ENCODE results near the gene IFIT1B. TPM values are rescaled to one million over a fixed set of nuclear protein-coding genes. Genes with fewer than 3 reads are reported as not detected.

Gene IFIT1B
- total RNA-seq, 1 donor from 2014 or later: not detected

DNA sequence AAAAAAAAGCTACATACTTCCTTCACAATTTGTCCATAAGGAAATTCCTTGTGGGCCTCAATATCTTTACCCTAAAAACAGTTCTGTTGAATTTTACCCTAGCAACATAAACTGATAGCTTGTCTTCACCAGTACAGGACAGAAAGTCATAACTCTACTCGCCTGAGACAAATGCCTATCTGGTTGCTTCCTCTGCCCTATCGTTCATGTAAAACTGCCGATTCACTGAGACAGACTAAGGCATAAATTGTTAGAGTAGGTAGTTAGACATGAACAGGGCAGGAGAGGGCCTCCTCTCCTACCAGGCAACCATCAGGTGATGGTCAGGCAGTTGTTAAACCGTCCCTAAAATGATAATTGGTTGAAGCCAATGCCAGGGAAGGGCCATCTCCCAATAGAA is 25.1 kb upstream of the IFIT1B start:
- peaks cover 27% of the 10 kb centered on the region for H3K4me1 Mint-ChIP-seq (ENCODE audit: low read depth)
- H3K9me3 Mint-ChIP-seq: peaks cover 3% of the 10 kb centered on the region
- H3K36me3 Mint-ChIP-seq (ENCODE audit: low read depth): no peaks in the 10 kb centered on the region
- H3K27ac Mint-ChIP-seq: no peak overlapping the region
- peaks cover 49% of the 10 kb centered on the region for H3K27me3 Mint-ChIP-seq (ENCODE audit: insufficient read depth)
- DNase-seq (ENCODE audit: low spot score): no peak
- intact Hi-C loops (cut with micrococcal nuclease): no loop called here
- H3K4me3 Mint-ChIP-seq: no peak overlapping the region

GRCh38 chr10:89355394-89355931 is 22.4 kb upstream of the IFIT1B start:
- no peak for DNase-seq (ENCODE audit: low spot score)

GRCh38 chr10:89357096-89357495 is 20.8 kb upstream of the IFIT1B start:
- no peak for DNase-seq (ENCODE audit: low spot score)
- peaks cover 5% of the 10 kb centered on the region for H3K4me1 Mint-ChIP-seq (ENCODE audit: low read depth)
- H3K36me3 Mint-ChIP-seq (ENCODE audit: low read depth): no peaks in the 10 kb centered on the region
- H3K9me3 Mint-ChIP-seq: peaks cover 3% of the 10 kb centered on the region
- no peak overlapping the region for H3K27ac Mint-ChIP-seq
- no peak overlapping the region for H3K4me3 Mint-ChIP-seq
- H3K27me3 Mint-ChIP-seq (ENCODE audit: insufficient read depth): peaks cover 46% of the 10 kb centered on the region
- intact Hi-C loops (cut with micrococcal nuclease): no loop called here

More at GRCh38 chr10:89355394-89355931, 22.4 kb upstream of the IFIT1B start:
- H3K36me3 Mint-ChIP-seq (ENCODE audit: low read depth): no peaks in the 10 kb centered on the region
- H3K9me3 Mint-ChIP-seq: peaks cover 3% of the 10 kb centered on the region
- H3K4me3 Mint-ChIP-seq: no peak overlapping the region
- H3K4me1 Mint-ChIP-seq (ENCODE audit: low read depth): peaks cover 21% of the 10 kb centered on the region
- H3K27me3 Mint-ChIP-seq (ENCODE audit: insufficient read depth): peaks cover 45% of the 10 kb centered on the region
- intact Hi-C loops (cut with micrococcal nuclease): no loop called here
- no peak overlapping the region for H3K27ac Mint-ChIP-seq

DNA sequence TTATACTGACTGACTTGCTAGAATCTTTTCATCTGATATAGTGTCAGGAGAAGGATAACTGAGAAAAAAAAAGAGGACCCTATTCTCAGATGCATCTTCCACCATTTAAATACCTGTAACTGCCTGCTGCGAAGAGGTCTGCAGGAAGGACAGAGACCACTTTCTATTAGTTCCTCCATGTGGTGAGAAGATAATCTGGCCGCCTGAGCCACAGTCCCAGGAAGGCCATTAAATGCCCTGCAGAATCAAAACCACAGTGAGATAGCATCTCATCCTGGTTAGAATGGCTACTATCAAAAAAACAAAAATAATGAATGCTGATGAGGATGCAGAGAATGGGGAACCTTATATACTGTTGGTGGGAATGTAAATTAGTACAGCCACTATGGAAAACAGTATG is 19.9 kb upstream of the IFIT1B start:
- intact Hi-C loops (cut with micrococcal nuclease): no loop called here
- Mint-ChIP-seq H3K27ac (no peak overlapping the region), H3K27me3 (ENCODE audit: insufficient read depth) (peaks cover 43% of the 10 kb centered on the region), H3K4me1 (ENCODE audit: low read depth) (no peaks in the 10 kb centered on the region), H3K4me3 (no peak overlapping the region), H3K9me3 (peaks cover 3% of the 10 kb centered on the region), H3K36me3 (ENCODE audit: low read depth) (no peaks in the 10 kb centered on the region)
- no peak for DNase-seq (ENCODE audit: low spot score)

GRCh38 chr10:89360157-89360556 is 17.7 kb upstream of the IFIT1B start:
- Mint-ChIP-seq H3K27me3 (ENCODE audit: insufficient read depth) (peaks cover 34% of the 10 kb centered on the region), H3K36me3 (ENCODE audit: low read depth) (no peaks in the 10 kb centered on the region), H3K4me1 (ENCODE audit: low read depth) (no peaks in the 10 kb centered on the region), H3K27ac (no peak overlapping the region), H3K4me3 (no peak overlapping the region), H3K9me3 (no peaks in the 10 kb centered on the region)
- DNase-seq (ENCODE audit: low spot score): no peak
- intact Hi-C loops (cut with micrococcal nuclease): no loop called here

GRCh38 chr10:89362929-89363328 is 14.9 kb upstream of the IFIT1B start:
- H3K9me3 Mint-ChIP-seq: no peaks in the 10 kb centered on the region
- peaks cover 34% of the 10 kb centered on the region for H3K27me3 Mint-ChIP-seq (ENCODE audit: insufficient read depth)
- no peaks in the 10 kb centered on the region for H3K36me3 Mint-ChIP-seq (ENCODE audit: low read depth)
- H3K4me3 Mint-ChIP-seq: no peak overlapping the region
- DNase-seq (ENCODE audit: low spot score): no peak
- intact Hi-C loops (cut with micrococcal nuclease): no loop called here
- H3K27ac Mint-ChIP-seq: no peak overlapping the region
- peaks cover 5% of the 10 kb centered on the region for H3K4me1 Mint-ChIP-seq (ENCODE audit: low read depth)

- Mint-ChIP-seq H3K4me3 (no peak overlapping the region), H3K36me3 (ENCODE audit: low read depth) (no peaks in the 10 kb centered on the region), H3K9me3 (no peaks in the 10 kb centered on the region), H3K27ac (no peak overlapping the region), H3K4me1 (ENCODE audit: low read depth) (peaks cover 5% of the 10 kb centered on the region), H3K27me3 (ENCODE audit: insufficient read depth) (peaks cover 29% of the 10 kb centered on the region)
- intact Hi-C loops (cut with micrococcal nuclease): no loop called here
- no peak for DNase-seq (ENCODE audit: low spot score)
These were observed 14.0 kb upstream of the IFIT1B start for GRCh38 chr10:89363729-89364442.

DNA sequence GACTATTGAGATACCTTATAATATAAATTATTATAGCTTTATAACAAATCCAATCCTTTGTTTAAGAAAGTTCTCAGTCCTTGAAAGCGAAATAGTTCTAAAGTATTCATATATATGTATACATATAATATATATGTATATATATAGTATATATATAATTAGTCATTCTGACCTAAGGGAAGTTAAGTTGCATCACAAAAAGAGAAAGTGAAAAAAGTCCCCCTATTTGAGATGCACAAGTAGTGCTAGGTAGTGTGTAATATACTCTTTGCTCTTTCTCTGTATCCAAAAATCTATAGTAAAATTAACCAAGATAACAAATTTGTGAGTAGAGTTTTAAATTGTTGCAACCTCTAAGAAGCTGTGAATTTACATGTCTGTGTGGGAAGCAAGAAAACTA is 13.3 kb upstream of the IFIT1B start:
- intact Hi-C loops (cut with micrococcal nuclease): no loop called here

GRCh38 chr10:89367529-89367928 is 10.3 kb upstream of the IFIT1B start:
- Mint-ChIP-seq H3K4me1 (ENCODE audit: low read depth) (peaks cover 5% of the 10 kb centered on the region), H3K36me3 (ENCODE audit: low read depth) (no peaks in the 10 kb centered on the region), H3K27ac (no peak overlapping the region), H3K27me3 (ENCODE audit: insufficient read depth) (peaks cover 24% of the 10 kb centered on the region), H3K4me3 (no peak overlapping the region), H3K9me3 (no peaks in the 10 kb centered on the region)
- no peak for DNase-seq (ENCODE audit: low spot score)
- intact Hi-C loops (cut with micrococcal nuclease): loop anchor here (1.0 kb wide), 1 partner anchor 74 kb away; no protein-coding TSS in a partner anchor

More for the DNA sequence above, 13.3 kb upstream of the IFIT1B start:
- Mint-ChIP-seq H3K4me1 (ENCODE audit: low read depth) (peaks cover 5% of the 10 kb centered on the region), H3K9me3 (no peaks in the 10 kb centered on the region), H3K27ac (no peak overlapping the region), H3K27me3 (ENCODE audit: insufficient read depth) (peaks cover 30% of the 10 kb centered on the region), H3K36me3 (ENCODE audit: low read depth) (no peaks in the 10 kb centered on the region), H3K4me3 (no peak overlapping the region)
- DNase-seq (ENCODE audit: low spot score): no peak

DNA sequence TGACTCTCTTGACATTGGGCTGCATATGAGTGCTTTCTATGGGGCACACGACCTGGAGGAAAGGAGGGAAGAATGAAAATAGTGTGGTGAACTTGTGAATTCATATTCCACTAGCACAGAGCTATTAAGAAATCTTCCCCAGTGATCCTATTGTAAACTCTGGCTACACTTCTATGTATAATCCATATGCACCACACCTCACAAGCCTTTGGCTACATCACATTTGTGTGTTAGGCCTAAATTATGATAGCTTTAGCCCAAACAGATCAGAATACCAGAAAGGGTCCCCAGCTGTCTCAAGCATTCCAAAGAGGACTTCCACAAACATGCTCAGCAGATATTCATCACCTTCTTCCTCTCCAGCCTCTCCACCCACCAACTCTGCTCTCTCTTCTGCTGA is 9.7 kb upstream of the IFIT1B start:
- no peak for DNase-seq (ENCODE audit: low spot score)
- intact Hi-C loops (cut with micrococcal nuclease): no loop called here
- Mint-ChIP-seq H3K4me3 (no peak overlapping the region), H3K9me3 (no peaks in the 10 kb centered on the region), H3K27ac (no peak overlapping the region), H3K36me3 (ENCODE audit: low read depth) (no peaks in the 10 kb centered on the region), H3K27me3 (ENCODE audit: insufficient read depth) (peaks cover 30% of the 10 kb centered on the region), H3K4me1 (ENCODE audit: low read depth) (peaks cover 5% of the 10 kb centered on the region)

DNA sequence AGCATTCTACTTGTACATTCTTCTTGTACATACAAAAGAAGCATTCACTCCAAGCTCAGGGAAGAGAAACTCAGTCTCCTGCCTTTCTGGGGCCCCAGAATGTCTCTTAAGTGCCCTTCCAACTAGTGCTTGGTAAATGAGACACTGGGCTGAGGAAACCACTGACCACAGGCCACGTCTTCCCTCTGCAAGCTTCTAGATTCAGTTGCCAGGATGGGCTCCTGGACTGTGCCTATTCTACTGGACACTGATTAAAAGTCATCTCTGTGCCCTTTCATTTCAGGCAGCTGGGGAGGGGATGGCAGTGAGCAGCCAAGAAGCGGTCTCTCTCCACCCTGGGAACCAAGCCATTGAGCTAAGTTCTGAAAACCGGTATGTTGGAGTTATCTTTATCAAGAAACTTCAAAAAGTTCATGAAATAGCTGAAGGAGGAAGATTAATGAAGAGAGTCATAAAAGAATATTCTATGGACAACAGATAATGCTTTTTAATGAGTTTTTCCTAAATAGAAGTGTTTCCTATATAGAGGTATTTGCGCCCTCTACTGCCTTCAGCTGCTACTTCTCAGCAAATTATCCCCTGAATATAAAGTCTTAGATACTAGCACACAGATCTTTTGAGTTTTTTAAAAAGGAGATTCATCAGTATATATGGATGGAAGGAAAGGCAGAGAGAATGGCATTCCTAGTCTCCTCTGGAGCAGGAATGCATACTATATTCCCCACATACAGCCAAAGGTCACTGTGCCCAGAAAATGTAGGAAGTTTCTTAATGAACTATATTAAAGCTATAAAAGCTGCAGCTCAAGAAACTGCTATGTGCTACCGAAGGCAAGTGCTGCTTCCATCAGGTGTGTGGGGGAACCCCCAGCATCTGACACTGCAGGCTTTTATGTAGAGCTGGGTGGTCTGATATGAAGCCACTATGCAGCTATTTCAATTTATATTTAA is 8.4 kb upstream of the IFIT1B start:
- Mint-ChIP-seq H3K4me3 (no peak overlapping the region), H3K27ac (no peak overlapping the region), H3K27me3 (ENCODE audit: insufficient read depth) (peaks cover 36% of the 10 kb centered on the region), H3K36me3 (ENCODE audit: low read depth) (no peaks in the 10 kb centered on the region), H3K9me3 (no peaks in the 10 kb centered on the region), H3K4me1 (ENCODE audit: low read depth) (peaks cover 5% of the 10 kb centered on the region)
- no peak for DNase-seq (ENCODE audit: low spot score)
- intact Hi-C loops (cut with micrococcal nuclease): no loop called here

GRCh38 chr10:89371079-89371478 is 6.8 kb upstream of the IFIT1B start:
- no peaks in the 10 kb centered on the region for H3K9me3 Mint-ChIP-seq
- peaks cover 36% of the 10 kb centered on the region for H3K27me3 Mint-ChIP-seq (ENCODE audit: insufficient read depth)
- intact Hi-C loops (cut with micrococcal nuclease): no loop called here
- no peak for DNase-seq (ENCODE audit: low spot score)
- H3K4me1 Mint-ChIP-seq (ENCODE audit: low read depth): peaks cover 5% of the 10 kb centered on the region
- H3K4me3 Mint-ChIP-seq: no peak overlapping the region
- H3K27ac Mint-ChIP-seq: no peak overlapping the region
- no peaks in the 10 kb centered on the region for H3K36me3 Mint-ChIP-seq (ENCODE audit: low read depth)

DNA sequence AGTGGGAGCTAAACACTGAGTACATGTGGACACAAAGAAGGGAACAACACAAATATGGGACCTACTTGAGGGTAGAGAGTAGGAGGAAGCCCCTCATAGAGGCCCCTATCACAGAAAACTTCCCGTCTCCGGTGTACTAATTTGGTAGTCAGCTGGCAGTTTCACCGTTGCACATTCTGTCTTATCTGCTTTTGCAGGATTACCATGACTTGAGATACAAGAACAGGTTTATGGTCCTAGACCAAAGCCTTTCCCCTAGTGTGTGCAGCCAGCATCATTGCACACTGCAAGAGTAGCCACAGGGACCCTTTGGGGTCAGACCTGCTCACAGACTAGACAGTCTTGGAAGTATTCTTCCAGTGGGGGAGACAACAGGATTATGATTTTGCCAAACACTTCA is 5.9 kb upstream of the IFIT1B start:
- no peak for DNase-seq (ENCODE audit: low spot score)
- Mint-ChIP-seq H3K9me3 (no peaks in the 10 kb centered on the region), H3K36me3 (ENCODE audit: low read depth) (no peaks in the 10 kb centered on the region), H3K4me3 (no peak overlapping the region), H3K27me3 (ENCODE audit: insufficient read depth) (peaks cover 42% of the 10 kb centered on the region), H3K27ac (no peak overlapping the region), H3K4me1 (ENCODE audit: low read depth) (peaks cover 5% of the 10 kb centered on the region)
- intact Hi-C loops (cut with micrococcal nuclease): no loop called here
